Measurements from ENCODE around the gene TNF. TPM values are rescaled to one million over a fixed set of nuclear protein-coding genes. Genes with fewer than 3 reads are reported as not detected.
A peak's percentile ranks its signal among the peaks of the same experiment; 100 is the strongest.

TNF gene
- polyA plus RNA-seq, 3 donors = 7.1 to 13.7 (median 9.6) TPM

DNA sequence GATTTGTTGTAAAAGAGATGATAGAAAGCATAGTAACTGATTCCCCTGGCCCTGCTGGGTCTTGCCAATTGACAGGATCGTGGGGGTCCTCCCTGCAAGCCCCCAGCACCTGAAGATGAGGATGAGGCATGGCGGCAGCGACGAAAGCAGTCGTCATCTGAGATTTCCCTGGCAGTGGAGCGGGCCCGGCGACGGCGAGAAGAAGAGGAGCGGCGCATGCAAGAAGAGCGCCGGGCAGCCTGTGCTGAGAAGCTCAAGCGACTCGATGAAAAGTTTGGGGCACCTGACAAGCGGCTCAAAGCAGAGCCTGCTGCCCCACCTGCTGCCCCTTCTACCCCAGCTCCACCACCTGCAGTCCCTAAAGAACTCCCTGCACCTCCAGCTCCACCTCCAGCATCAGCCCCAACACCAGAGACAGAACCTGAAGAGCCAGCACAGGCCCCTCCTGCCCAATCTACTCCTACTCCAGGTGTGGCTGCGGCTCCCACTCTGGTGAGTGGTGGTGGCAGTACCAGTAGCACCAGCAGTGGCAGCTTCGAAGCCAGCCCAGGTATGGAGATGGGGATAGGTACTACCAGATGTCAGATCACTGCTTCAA, 52.4 kb downstream of the TNF start:
- TF ChIP-seq, protein P1, sequence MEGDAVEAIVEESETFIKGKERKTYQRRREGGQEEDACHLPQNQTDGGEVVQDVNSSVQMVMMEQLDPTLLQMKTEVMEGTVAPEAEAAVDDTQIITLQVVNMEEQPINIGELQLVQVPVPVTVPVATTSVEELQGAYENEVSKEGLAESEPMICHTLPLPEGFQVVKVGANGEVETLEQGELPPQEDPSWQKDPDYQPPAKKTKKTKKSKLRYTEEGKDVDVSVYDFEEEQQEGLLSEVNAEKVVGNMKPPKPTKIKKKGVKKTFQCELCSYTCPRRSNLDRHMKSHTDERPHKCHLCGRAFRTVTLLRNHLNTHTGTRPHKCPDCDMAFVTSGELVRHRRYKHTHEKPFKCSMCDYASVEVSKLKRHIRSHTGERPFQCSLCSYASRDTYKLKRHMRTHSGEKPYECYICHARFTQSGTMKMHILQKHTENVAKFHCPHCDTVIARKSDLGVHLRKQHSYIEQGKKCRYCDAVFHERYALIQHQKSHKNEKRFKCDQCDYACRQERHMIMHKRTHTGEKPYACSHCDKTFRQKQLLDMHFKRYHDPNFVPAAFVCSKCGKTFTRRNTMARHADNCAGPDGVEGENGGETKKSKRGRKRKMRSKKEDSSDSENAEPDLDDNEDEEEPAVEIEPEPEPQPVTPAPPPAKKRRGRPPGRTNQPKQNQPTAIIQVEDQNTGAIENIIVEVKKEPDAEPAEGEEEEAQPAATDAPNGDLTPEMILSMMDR (IDR thresholded peaks at IDR 0.05) = no peak
- H3K9me3 ChIP-seq (replicated peaks in 1 of 2; ENCODE audit: control insufficient read depth in 1 of 2, insufficient read depth in 1 of 2, low read length in 2 of 2) = no peaks in the 10 kb centered on the region
- Mint-ChIP-seq H3K4me3 (no peak overlapping the region), H3K4me1 (peaks cover 4% of the 10 kb centered on the region), H3K9me3 (no peaks in the 10 kb centered on the region), H3K36me3 (peaks cover 91 to 98% of the 10 kb centered on the region in 2 donors), H3K27ac (peak overlapping the region in 2 of 7 donors; percentile 66 to 81), H3K27me3 (ENCODE audit: low read depth in 3 of 3) (peaks cover 0 to 3% (median 0%) of the 10 kb centered on the region in 3 donors)
- peaks cover 90 to 98% of the 10 kb centered on the region in 2 donors for H3K36me3 ChIP-seq (replicated peaks in 1 of 2; ENCODE audit: control insufficient read depth in 1 of 2, insufficient read depth in 2 of 2, low read length in 2 of 2)
- no peaks in the 10 kb centered on the region for H3K27me3 ChIP-seq (ENCODE audit: control insufficient read depth in 2 of 2, insufficient read depth in 2 of 2, low read length in 2 of 2)
- peaks cover 73% of the 10 kb centered on the region for H4K20me1 ChIP-seq (ENCODE audit: insufficient read depth, low read length)
- no peak overlapping the region for H2AFZ ChIP-seq (ENCODE audit: insufficient read depth, low read depth, low read length, poor library complexity, severe bottlenecking)
- no peak for DNase-seq
- peaks cover 4 to 5% of the 10 kb centered on the region in 2 donors for H3K4me1 ChIP-seq (ENCODE audit: control insufficient read depth in 1 of 2, insufficient read depth in 2 of 2, low read length in 2 of 2)
- peak overlapping the region in 1 of 2 donors; percentile 20 for H3K27ac ChIP-seq (ENCODE audit: low read depth in 1 of 2, low read length in 2 of 2)
- H3K9ac ChIP-seq (ENCODE audit: insufficient read depth, low read length, poor library complexity, severe bottlenecking) = no peak overlapping the region
- 98% methylated on average over 14 of the region's 19 CpGs for WGBS (ENCODE audit: insufficient coverage)
- intact Hi-C loops (cut with micrococcal nuclease) = no loop called here
- peaks cover 73% of the 10 kb centered on the region for H3K79me2 ChIP-seq (ENCODE audit: insufficient read depth, low read length)
- H3K4me3 ChIP-seq (replicated peaks in 1 of 3; ENCODE audit: low read depth in 2 of 3, low read length in 3 of 3) = no peak overlapping the region
- no peak overlapping the region for H3K4me2 ChIP-seq (replicated peaks; ENCODE audit: extremely low read depth, low read length, poor library complexity, severe bottlenecking)

Small RNAs within 50 kb of the gene (small RNA-seq; reads per million reads assigned to genes)
- gene SNORA38 (ENCODE audit: insufficient read length, low read depth) = 138 reads per million, percentile 97 among the genes with 10 or more reads in this experiment
- gene SNORD117 (ENCODE audit: insufficient read length, low read depth) = 8,278 reads per million, percentile 100 among the genes with 10 or more reads in this experiment
- gene SNORD84 (ENCODE audit: insufficient read length, low read depth) = not detected
- not detected for gene UQCRHP1 (ENCODE audit: insufficient read length, low read depth)

Other genes with a start within 250 kb of the TNF start
- 1,000 to 10,000 TPM; 5,055 to 6,999 (median 6,126) TPM for gene HLA-B, start 218.4 kb upstream of the TNF start, polyA plus RNA-seq
- 10 to 100 TPM in 1 of 3 donors, 1 to 10 TPM in 2; 5.6 to 16.5 (median 6.9) TPM for gene MICA, start 172.0 kb upstream of the TNF start, polyA plus RNA-seq
- 10 to 100 TPM in 2 of 3 donors, 1 to 10 TPM in 1; 8.1 to 34.8 (median 11.4) TPM for gene MICB, start 77.4 kb upstream of the TNF start, polyA plus RNA-seq
- gene MCCD1, start 46.6 kb upstream of the TNF start, polyA plus RNA-seq = not detected
- 1,000 to 10,000 TPM in 1 of 3 donors, 10 to 100 TPM in 2; 64.1 to 1,059 (median 67.8) TPM for gene DDX39B, start 33.6 kb upstream of the TNF start, polyA plus RNA-seq
- gene ATP6V1G2, start 29.0 kb upstream of the TNF start, polyA plus RNA-seq = under 1 TPM in 1 of 3 donors, not detected in 2; 0.41 TPM
- gene NFKBIL1, start 28.0 kb upstream of the TNF start, polyA plus RNA-seq = 10 to 100 TPM in 1 of 3 donors, 1 to 10 TPM in 2; 7.7 to 10.3 (median 8.0) TPM
- under 1 TPM in 2 of 3 donors, not detected in 1; 0.26 to 0.28 TPM for gene LTA, start 3.3 kb upstream of the TNF start, polyA plus RNA-seq
- 10 to 100 TPM; 12.6 to 25.5 (median 21.6) TPM for gene LTB, start 6.9 kb downstream of the TNF start, polyA plus RNA-seq
- gene LST1, start 10.7 kb downstream of the TNF start, polyA plus RNA-seq = 1,000 to 10,000 TPM; 1,103 to 1,584 (median 1,202) TPM
- gene NCR3, start 17.4 kb downstream of the TNF start, polyA plus RNA-seq = 1 to 10 TPM in 1 of 3 donors, under 1 TPM in 1, not detected in 1; 0.54 to 1.2 TPM
- gene AIF1, start 39.7 kb downstream of the TNF start, polyA plus RNA-seq = 1,000 to 10,000 TPM in 2 of 3 donors, 100 to 1,000 TPM in 1; 952 to 2,310 (median 2,275) TPM
- gene PRRC2A, start 45.1 kb downstream of the TNF start, polyA plus RNA-seq = 10 to 100 TPM in 1 of 3 donors, 1 to 10 TPM in 2; 1.2 to 76.7 (median 2.3) TPM
- 100 to 1,000 TPM in 1 of 3 donors, 10 to 100 TPM in 2; 15.4 to 195 (median 15.6) TPM for gene BAG6, start 77.1 kb downstream of the TNF start, polyA plus RNA-seq
- gene APOM, start 80.3 kb downstream of the TNF start, polyA plus RNA-seq = 1 to 10 TPM; 4.2 to 8.3 (median 4.8) TPM
- gene C6orf47, start 85.2 kb downstream of the TNF start, polyA plus RNA-seq = 10 to 100 TPM in 2 of 3 donors, 1 to 10 TPM in 1; 8.0 to 23.4 (median 18.1) TPM
- 10 to 100 TPM; 10.8 to 13.9 (median 12.0) TPM for gene GPANK1, start 89.4 kb downstream of the TNF start, polyA plus RNA-seq
- 100 to 1,000 TPM; 147 to 227 (median 195) TPM for gene CSNK2B, start 90.5 kb downstream of the TNF start, polyA plus RNA-seq
- 10 to 100 TPM in 1 of 3 donors, under 1 TPM in 1, not detected in 1; 0.17 to 55.1 TPM for gene LY6G5B, start 94.4 kb downstream of the TNF start, polyA plus RNA-seq
- gene LY6G5C, start 105.5 kb downstream of the TNF start, polyA plus RNA-seq = 1 to 10 TPM; 4.8 to 7.3 (median 5.8) TPM
- 100 to 1,000 TPM in 1 of 3 donors, 10 to 100 TPM in 2; 53.0 to 122 (median 56.0) TPM for gene ABHD16A, start 127.8 kb downstream of the TNF start, polyA plus RNA-seq
- gene LY6G6F, start 131.3 kb downstream of the TNF start, polyA plus RNA-seq = under 1 TPM in 1 of 3 donors, not detected in 2; 0.51 TPM
- not detected for gene LY6G6D, start 139.8 kb downstream of the TNF start, polyA plus RNA-seq
- under 1 TPM in 1 of 3 donors, not detected in 2; 0.27 TPM for gene LY6G6C, start 146.2 kb downstream of the TNF start, polyA plus RNA-seq
- gene MPIG6B, start 147.8 kb downstream of the TNF start, polyA plus RNA-seq = under 1 TPM; 0.09 to 0.75 (median 0.68) TPM
- 10 to 100 TPM; 29.8 to 56.0 (median 30.6) TPM for gene DDAH2, start 153.7 kb downstream of the TNF start, polyA plus RNA-seq
- 1,000 to 10,000 TPM in 2 of 3 donors, 100 to 1,000 TPM in 1; 676 to 1,304 (median 1,196) TPM for gene CLIC1, start 161.0 kb downstream of the TNF start, polyA plus RNA-seq
- gene MSH5, start 164.4 kb downstream of the TNF start, polyA plus RNA-seq = 10 to 100 TPM in 1 of 3 donors, 1 to 10 TPM in 1, under 1 TPM in 1; 0.58 to 31.2 (median 1.9) TPM
- gene SAPCD1, start 187.1 kb downstream of the TNF start, polyA plus RNA-seq = 10 to 100 TPM in 1 of 3 donors, not detected in 2; 10.4 TPM
- gene VWA7, start 201.8 kb downstream of the TNF start, polyA plus RNA-seq = under 1 TPM in 1 of 3 donors, not detected in 2; 0.57 TPM
- gene VARS1, start 220.2 kb downstream of the TNF start, polyA plus RNA-seq = 10 to 100 TPM; 22.2 to 28.9 (median 27.3) TPM
- gene LSM2, start 231.4 kb downstream of the TNF start, polyA plus RNA-seq = 10 to 100 TPM; 26.0 to 41.0 (median 40.0) TPM
- under 1 TPM; 0.53 to 0.72 (median 0.55) TPM for gene HSPA1L, start 239.7 kb downstream of the TNF start, polyA plus RNA-seq
- gene HSPA1A, start 240.0 kb downstream of the TNF start, polyA plus RNA-seq = 100 to 1,000 TPM; 144 to 215 (median 200) TPM